Measurements from ENCODE around the gene LRSAM1.

DNA sequence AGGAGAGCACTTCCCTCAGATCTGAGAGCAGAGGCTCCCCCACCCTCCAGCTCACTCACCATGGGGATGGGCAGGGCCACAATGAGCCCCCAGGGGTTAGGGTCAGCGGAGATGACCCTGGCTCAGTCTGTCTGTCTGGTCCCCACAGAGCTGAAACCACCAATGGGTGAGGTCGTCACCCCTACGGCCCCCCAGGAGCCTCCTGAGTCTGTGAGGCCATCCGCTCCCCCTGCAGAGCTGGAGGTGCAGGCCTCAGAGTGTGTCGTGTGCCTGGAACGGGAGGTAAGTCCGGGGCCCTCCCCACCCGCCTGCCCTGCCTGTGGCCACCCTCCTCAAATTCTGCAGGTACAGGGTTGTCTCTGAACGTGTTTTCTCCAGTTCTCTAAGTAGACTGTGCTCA, 49.6 kb downstream of the LRSAM1 start:
- TF ChIP-seq, protein P1, sequence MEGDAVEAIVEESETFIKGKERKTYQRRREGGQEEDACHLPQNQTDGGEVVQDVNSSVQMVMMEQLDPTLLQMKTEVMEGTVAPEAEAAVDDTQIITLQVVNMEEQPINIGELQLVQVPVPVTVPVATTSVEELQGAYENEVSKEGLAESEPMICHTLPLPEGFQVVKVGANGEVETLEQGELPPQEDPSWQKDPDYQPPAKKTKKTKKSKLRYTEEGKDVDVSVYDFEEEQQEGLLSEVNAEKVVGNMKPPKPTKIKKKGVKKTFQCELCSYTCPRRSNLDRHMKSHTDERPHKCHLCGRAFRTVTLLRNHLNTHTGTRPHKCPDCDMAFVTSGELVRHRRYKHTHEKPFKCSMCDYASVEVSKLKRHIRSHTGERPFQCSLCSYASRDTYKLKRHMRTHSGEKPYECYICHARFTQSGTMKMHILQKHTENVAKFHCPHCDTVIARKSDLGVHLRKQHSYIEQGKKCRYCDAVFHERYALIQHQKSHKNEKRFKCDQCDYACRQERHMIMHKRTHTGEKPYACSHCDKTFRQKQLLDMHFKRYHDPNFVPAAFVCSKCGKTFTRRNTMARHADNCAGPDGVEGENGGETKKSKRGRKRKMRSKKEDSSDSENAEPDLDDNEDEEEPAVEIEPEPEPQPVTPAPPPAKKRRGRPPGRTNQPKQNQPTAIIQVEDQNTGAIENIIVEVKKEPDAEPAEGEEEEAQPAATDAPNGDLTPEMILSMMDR (IDR thresholded peaks at IDR 0.05) = no peak
- TF ChIP-seq POLR2AphosphoS5 (IDR thresholded peaks at IDR 0.05) = no peak
